HG03025 (cell line): ENCODE data around the gene LGALS8.
"Not testable (repeated sequence)": the region's sequence is repeated elsewhere in the genome, so short reads cannot be mapped to it uniquely, and the experiment has no call there.

Experiments used
- ATAC-seq: cut with Tn5 transposase; IDR thresholded peaks from one replicate; pipeline ENCODE4 v1.9.1; 2021; ENCODE audit warnings: mild to moderate bottlenecking, moderate library complexity; ENCODE audit not compliant: unreplicated experiment, low FRiP score

LGALS8 gene

DNA sequence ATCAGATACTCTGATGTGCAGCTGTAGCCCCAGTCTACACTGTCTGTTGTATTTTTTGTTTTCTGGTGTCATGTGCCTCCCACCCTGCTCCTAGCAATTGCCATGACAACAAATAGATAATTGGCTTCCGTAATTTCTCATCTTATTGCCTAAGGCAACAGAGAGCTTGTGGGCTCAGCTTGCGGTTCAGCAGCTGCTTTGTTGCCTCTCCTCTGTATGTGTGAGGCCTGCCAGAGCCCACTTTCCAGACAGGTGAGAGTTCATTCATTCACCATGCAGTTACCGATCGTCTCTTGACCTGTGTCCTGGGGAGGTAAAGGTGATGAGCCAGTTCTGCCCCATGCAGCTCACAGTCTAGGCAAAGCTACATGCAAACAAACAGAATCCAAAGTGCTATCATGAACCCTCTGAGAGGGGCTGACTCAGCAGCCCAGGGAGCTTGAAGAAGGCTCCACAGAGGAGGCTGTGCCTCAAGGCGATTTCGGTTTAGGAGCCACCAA lies 11.9 kb downstream of the LGALS8 start:
- no peak for ATAC-seq

DNA sequence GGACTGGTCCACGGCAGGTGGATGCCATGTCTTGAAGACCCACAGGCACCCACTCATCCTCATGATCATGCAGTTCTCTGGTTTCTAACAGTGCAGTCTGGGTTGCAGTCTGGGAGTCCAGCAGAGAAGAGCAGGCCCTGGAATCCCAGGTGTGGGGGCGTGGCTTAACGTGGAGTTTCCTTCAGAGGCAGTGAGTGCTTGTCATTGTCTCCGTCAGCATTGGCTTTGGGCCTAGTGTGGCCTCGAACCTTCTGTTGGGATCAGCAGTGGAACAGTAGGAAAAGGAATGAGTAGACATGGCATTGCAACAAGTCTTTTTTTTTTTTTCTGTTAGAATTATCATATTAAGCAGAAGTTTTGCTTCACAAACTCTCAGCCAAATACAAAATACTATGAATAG lies 12.8 kb downstream of the LGALS8 start:
- no peak for ATAC-seq

DNA sequence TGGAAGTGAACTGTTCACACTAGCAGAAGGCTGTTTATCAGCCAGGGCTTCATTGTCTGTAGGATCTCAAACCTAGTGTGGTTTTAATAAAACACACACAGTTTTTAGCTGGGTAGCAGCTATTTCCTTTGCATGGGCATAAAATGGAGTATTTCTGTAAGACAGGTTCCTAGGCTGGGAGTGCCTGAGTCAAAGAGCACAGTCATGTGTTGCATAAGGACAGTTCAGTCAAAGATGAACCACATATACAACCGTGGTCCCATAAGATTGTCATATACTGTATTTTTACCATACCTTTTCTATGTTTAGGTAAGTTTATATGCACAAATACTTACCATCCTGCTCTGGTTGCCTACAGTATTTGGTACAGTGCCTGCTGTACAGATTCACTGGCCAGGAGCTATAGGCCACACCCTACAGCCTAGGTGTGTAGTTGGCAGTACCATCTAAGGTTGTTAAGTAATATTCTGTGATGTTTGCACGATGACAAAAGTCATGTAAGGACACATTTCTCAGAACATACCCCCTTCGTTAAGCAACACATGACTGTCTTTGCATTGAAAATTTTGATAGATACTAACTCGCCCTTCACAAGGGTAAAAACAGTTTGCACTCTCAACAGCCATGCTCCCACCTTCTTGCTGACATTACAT lies 17.2 kb downstream of the LGALS8 start:
- ATAC-seq, result no peak

DNA sequence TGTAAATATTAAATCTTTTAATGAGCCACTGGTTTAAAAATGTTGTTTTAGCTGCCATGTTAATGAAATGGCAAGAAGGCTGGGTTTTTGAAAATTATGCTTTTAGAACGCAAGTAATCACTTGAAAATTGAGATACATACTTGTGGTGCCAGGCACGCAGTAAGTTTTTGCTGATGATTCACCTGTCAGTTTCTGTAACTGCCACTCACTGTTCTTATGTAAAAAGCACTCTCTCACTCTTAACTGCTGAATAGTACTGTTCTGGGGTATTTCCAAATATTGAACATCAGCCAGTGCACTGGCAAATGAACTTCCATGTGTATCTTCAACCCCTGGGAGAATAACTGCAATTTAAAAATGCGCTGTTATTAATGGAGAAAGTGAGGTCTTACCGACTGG lies 17.9 kb downstream of the LGALS8 start:
- ATAC-seq, result no peak

DNA sequence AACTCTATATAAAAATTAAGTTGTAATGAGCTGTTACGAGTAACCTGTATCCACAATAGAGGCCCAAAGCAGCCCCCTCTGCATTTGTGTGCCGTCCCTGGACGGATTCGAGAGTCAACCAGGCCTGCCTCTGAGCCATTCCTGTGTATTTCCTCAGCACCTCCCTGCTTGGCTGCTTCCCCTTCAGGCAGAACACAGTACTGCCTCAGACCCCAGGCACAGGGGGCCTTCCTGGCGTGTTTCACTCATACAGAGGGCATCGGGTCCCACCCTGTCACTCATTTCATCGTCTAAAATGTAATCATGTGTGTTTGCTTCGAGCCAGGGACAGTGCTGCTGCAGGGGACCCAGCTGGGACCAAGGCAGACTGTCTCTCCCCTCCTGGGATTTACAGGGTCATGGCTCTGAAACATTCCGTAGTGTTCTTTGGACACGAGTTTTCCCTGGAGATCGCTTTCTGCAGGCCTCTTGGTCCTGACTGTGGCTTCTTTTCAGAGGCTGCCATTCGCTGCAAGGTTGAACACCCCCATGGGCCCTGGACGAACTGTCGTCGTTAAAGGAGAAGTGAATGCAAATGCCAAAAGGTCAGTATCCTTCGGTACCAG lies 19.4 kb downstream of the LGALS8 start:
- no peak for ATAC-seq

DNA sequence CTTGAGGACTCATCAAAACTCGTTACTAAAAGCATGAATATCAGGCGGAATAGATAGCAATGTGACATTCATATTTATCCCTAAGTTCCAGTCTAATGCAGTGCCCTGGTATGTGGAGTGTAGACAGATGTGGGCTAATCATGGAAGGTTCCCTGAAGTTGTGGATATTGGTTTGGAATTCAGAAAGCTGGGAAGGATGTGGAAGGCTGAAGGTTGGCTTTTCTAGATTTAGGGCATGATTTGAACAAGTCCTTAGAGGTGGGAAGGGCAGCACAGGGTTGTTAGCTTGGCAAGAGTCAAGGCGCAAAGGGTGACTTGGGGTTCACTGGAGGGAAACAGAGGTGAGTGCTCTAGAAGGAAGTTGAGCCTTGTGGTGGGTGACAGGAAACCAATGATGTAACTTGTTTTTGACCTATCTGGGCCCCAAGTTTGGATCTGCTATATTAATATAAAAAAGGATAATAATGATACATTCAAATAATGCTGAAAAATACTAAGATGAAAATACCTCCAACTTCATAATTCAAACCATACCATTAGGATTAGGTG lies 21.9 kb downstream of the LGALS8 start:
- no peak for ATAC-seq

DNA sequence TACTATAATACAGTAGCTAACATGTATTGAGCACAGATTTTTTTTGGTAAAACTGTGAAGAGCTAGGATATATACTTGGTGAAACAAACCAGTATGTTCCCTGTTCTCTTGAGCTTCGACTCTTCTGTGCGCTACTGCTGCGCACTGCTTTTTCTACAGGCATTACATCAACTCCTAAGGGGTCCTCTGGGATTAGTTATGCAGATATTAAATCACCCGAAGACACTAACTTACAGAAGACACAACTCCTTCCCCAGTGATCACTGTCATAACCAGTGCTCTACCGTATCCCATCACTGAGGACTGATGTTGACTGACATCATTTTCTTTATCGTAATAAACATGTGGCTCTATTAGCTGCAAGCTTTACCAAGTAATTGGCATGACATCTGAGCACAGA lies 24.7 kb downstream of the LGALS8 start:
- no peak for ATAC-seq

DNA sequence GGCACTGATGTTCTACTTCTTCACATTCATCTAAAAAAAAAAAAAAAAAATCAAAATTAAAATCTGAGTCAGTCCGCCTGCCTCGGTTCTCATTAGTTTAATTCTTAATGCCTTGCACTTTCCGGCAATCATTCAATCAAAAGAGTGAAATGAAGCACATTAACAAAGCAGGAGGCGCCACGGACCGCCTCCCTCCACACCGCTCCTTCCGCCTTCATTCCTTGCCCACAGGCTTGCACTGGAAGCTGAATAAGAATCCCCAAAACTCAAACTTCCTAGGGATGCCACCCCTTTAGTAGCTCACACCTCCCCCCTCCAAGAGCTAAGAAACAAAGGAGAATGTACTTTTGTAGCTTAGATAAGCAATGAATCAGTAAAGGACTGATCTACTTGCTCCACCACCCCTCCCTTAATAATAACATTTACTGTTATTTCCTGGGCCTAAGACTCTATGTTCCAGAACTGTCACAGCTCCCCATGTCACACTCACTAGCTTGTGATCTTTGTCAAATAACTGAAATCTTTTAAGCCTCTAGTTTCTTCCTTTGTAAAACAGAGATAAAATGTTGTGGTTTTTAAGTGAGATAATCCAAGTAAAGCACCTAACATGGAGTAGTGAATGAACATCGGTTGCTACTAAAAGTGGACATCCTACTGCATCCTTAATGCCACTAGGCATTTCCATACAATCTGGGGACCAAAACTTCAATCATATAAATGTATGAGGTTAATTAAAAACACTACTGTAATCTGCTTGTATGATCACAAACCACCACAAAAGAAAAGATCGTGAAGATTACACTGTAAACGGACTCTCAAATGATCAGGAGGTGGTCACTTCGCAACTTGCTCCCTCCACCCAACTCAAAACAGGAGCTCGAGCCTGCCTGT lies 27.4 kb downstream of the LGALS8 start:
- ATAC-seq, result no peak

DNA sequence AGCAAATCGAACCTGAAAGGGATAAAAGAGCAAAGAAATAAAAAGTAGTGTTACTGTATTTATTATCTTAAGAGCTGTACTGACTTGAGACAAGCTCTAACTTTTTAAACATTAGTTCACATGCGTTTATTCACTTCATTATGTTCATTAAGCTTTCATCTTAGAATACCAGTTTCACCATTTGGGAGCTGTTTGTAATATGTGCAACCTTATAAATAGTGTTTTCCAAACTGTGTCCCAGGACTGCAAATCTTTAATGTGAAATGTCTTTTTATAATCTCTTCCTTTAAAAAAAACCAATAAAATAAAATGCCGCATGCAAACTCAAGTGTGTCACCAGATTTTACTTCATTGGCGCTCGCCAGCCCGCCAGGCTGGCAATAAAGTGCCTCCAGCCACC lies 28.3 kb downstream of the LGALS8 start:
- no peak for ATAC-seq

DNA sequence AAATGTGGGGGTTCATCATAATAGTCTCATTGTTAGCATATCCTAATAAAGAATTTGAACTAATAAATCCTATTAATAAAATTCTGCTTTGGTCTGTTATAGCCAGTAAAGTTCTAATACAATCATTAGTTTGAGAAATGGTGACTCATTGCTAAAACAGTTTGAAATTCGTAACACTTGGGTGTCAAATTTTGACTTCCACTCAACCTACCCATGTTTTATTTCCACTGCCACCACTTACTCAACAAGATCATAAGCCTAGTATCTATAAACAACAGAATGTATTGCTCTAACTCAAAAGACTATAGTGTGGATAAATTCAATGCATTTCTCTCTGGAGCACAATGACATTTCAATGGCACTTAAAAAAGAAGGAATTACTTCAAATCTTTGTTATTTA lies 29.1 kb downstream of the LGALS8 start:
- no peak for ATAC-seq

DNA sequence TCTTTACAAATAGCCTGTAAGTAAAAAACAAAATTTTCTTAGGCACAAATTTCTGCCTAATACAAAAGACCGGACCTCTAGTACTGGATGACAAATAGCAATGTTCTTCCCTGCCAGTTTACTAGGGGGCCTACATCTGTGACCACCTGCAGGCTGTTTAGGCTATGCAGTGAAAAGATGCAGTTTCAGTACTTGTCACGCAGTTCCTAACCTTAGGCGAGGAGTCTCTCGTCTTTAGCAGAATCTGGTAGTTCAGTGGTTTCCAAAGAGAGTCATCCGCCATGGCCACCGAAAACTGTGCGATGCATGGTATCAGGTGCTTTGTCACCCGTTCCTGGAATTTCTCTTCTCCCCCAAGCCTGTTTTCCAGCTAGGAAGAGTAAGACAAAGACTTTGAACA lies 29.6 kb downstream of the LGALS8 start:
- ATAC-seq, result no peak

DNA sequence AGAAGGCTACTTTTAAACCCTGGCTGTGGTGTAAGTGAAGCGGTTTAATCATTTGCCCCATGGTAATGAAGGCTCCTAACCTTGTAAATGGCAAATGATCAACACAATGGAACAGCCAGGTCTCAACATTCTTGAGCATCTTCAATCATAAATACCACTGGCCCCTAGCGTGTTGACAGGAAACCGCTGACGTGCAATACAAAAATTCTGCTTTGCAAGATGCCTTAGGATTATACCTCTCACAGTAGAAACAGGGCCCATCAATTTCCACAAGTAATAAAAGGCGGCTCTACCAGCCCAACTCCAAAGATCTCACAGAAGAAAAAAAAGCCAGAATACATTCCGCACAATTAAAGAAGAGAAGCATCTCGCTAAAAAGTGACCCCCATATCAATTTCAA lies 32.8 kb downstream of the LGALS8 start:
- no peak for ATAC-seq

DNA sequence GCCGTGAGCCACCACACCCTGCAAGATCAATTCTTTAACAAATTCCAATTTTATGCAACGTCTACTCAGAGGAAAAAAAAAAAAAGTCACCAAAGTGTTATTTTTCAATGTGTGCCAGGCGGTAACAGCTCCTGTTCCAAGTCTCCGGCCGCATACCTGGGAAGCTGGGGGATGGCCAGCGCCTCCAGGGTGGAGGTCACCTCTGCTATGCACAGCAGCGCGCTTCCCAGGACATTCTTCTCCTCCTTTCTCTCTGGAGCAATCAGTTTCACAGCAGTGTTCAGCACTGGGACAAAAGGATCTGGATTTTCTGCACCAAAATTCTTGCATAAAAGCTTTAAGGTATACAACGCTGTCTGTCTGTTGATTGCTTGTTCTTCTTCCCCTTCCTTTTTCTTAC lies 34.3 kb downstream of the LGALS8 start:
- no peak for ATAC-seq

DNA sequence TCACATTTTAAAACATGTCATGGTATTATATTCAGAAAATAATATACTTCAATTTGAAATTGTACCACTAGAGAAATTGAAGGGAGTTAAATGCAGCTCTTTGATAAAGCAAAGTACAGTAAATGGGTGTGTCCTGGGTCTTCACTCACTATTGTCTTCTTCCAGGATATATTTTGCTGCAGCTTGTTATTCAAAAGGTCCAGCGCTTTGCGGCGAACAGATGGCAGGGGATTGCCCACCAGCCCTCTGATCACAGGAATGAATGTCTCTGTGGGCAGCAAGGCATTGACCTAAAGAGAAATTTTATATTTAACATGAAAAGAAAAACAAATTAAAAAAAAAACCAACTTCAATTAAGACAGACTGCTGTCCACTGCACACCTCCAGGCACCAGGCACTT lies 35.1 kb downstream of the LGALS8 start:
- ATAC-seq, result no peak

DNA sequence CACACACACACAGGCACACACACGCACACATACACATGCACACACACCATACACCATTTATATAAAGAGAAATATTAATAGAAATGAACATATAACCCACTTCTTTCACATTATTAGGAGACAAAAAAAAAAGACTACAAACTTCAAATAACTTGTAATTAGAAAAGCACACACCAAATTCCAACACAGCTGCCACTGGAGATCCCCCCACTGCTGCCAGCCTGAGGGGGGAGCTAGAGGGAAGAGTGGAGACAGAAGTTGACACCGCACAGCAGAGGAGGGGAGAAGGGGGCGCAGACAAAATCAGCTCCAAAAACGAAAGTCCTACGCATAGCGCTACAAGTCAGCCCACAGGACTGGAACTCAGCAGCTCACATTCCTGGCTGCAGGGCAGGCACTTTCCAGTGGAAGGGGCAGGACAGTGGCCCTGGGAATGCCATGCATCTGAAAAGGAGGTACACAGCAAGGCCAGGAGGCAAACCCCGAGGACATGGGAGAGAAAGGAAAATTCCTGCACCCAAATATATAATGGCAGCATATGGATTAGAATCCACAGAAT lies 36.5 kb downstream of the LGALS8 start:
- ATAC-seq, result no peak

DNA sequence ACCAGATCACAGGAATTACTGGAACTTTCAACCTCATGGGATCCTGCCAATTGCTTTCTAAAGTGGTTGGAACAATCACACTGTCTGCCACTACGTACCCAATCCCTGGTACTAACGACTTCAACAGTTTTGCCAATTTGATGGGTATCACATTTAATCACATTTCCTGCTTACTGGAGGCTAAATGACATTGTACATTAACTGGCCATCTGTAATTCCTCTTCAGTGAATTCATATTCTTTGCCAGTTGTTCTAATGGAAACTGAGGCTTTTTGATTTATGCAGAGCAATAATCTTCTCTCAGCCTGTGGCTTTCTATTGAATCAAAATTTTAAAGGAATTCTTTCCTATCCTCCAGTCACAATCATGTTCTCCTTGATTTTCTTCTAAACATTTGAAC lies 38.2 kb downstream of the LGALS8 start:
- no peak for ATAC-seq

DNA sequence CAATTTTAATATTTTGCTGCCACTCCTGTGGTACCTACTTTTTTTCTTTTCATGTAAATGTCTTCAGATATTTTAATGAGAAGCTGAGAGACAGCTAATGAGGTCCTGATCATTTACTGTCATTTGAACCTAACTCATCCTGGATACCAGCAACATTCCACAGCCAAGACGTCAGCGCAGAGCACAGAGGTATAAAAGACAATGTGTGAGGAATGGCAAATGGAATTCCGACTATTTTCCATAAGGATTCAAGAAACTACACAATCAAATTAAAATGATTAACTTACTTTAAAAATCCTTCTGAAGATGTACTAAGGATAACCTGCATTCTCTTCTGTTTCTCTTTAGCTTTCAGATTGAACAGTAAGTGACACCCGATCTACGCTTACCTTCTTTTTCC lies 41.7 kb downstream of the LGALS8 start:
- ATAC-seq, result no peak

DNA sequence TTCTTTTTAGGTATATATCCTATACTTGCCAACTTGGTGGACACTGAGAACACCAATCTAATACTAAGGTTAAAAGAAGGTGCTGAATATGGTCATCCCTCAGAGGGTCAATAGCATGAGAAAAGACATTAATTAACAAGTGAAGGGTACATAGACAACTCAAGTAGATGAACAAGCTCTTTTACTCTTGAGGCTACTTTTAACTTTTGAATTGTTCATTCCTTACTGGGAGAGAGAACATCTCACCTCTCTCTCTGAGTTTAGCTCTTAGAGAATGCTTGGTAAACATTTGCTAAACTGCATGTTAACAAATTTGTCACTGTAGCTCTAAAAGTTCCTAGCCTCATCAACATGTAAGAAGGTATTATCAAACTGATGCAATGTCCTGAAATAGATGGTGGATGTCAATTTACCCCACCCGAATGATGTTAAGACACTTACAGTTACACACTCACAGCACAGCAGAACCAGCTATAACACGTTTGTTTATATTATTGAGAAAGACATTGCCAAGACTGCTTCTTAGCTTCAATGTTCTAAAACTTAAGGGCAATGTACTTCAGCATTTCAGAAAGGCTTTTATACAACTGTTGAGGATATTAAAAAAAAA lies 44.6 kb downstream of the LGALS8 start:
- ATAC-seq, result no peak

DNA sequence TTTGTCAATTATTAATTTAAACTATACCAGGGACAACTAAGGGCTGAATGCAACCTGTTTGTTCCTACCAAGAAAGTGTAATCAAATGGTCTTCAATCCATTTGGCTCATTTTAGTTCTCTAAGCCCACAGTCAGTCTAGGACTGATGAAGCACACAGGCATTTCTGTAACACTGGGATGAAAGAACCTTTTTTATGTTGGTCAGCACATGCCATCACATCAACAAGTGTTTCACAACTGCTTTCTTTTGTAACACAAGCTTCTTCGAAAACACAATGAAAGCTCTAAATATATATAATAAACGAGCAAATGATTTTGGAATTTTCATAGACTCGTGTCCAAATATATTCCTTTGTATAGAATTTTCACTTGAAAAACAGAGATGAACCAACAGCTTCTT lies 51.7 kb downstream of the LGALS8 start:
- no peak for ATAC-seq

DNA sequence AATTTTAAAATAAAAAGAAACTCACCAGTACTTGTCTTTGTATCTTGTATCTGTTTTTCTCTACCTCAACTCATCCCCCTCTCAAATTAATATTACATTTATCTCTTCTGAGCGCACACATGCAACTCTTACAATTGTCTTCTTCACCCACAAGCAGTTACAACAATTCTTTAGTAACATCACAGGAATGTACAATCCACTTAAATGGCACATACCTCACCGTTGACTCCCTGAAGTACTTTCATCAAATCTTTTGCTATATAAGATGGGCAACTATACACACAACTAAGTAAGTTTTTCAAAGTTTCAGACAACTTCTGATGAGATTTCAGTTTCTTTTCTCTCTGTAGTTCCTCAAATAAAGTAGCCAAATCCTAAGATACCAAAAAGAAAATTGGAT lies 52.2 kb downstream of the LGALS8 start:
- ATAC-seq, result no peak

DNA sequence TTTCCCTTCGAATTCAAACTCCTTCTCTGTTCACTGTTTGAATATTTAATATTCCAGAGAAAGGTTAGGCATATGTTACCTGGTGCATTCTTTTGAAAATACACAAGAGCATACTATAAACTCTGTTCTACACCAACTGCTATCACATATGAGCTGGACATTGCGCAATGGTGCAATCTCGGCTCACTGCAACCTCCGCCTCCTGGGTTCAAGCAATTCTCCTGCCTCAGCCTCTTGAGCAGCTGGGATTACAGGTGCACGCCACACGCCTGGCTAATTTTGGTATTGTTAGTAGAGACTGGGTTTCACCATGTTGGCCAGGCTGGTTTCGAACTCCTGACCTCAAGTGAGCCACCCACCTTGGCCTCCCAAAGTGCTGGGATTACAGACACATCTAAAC lies 53.3 kb downstream of the LGALS8 start:
- ATAC-seq, result not testable (repeated sequence)
